Hepatocyte (in vitro differentiated cells): ENCODE measurements around the gene LAPTM5. TPM values are rescaled to one million over a fixed set of nuclear protein-coding genes. Genes with fewer than 3 reads are reported as not detected.

Source experiments
- DNase-seq: peaks from one replicate; pipeline ENCODE4 v3.0.0-alpha.2; 2016; ENCODE audit warnings: low spot score
- H2AFZ ChIP-seq: fragments of 200-600 bp; sonication (generic); 2 replicates; pipeline ENCODE4 v1.6.0; 2016; ENCODE audit warnings: antibody characterized with exemption, mild to moderate bottlenecking
- H3K27ac ChIP-seq: fragments of 200-600 bp; sonication (generic); 2 replicates; pipeline ENCODE4 v1.5.1; 2016; ENCODE audit warnings: mild to moderate bottlenecking
- H3K27me3 ChIP-seq: fragments of 200-600 bp; sonication (generic); 2 replicates; pipeline ENCODE4 v1.6.1; 2016
- H3K36me3 ChIP-seq: fragments of 200-600 bp; sonication (generic); replicated peaks from 2 replicates; pipeline ENCODE4 v1.5.1; 2016; ENCODE audit warnings: low read depth; ENCODE audit not compliant: insufficient read depth
- H3K4me1 ChIP-seq: fragments of 200-600 bp; sonication (generic); 2 replicates; pipeline ENCODE4 v1.5.1; 2016; ENCODE audit warnings: mild to moderate bottlenecking, moderate library complexity; ENCODE audit not compliant: insufficient read depth
- H3K4me2 ChIP-seq: fragments of 200-600 bp; sonication (generic); 2 replicates; pipeline ENCODE4 v1.6.0; 2016
- H3K4me3 ChIP-seq: fragments of 200-600 bp; sonication (generic); 2 replicates; pipeline ENCODE4 v1.5.1; 2016; ENCODE audit warnings: mild to moderate bottlenecking
- H3K79me2 ChIP-seq: fragments of 200-600 bp; sonication (generic); 2 replicates; pipeline ENCODE4 v1.6.0; 2017; ENCODE audit warnings: mild to moderate bottlenecking
- H3K9me2 ChIP-seq: fragments of 200-600 bp; sonication (generic); replicated peaks from 2 replicates; pipeline ENCODE4 v1.6.0; 2017; ENCODE audit warnings: mild to moderate bottlenecking; ENCODE audit not compliant: insufficient read depth
- H3K9me3 ChIP-seq: fragments of 200-600 bp; sonication (generic); 2 replicates; pipeline ENCODE4 v1.5.1; 2016; ENCODE audit warnings: low read depth, mild to moderate bottlenecking
- H4K20me1 ChIP-seq: fragments of 200-600 bp; sonication (generic); 2 replicates; pipeline ENCODE4 v1.6.0; 2016; ENCODE audit warnings: mild to moderate bottlenecking; ENCODE audit not compliant: insufficient read depth, poor library complexity, severe bottlenecking
- EZH2 ChIP-seq: fragments of 200-600 bp; sonication (generic); IDR thresholded peaks from 2 replicates; pipeline ENCODE4 v1.6.1; 2016; ENCODE audit warnings: antibody characterized with exemption, mild to moderate bottlenecking, borderline replicate concordance
- EZH2phosphoT487 ChIP-seq: fragments of 200-600 bp; sonication (generic); IDR thresholded peaks from one replicate; pipeline ENCODE4 v1.6.1; 2018; ENCODE audit warnings: antibody characterized with exemption, mild to moderate bottlenecking, low read depth, moderate library complexity; ENCODE audit not compliant: unreplicated experiment, severe bottlenecking
- WGBS: methylation state at CpG from one replicate; pipeline ENCODE4 v1.1.6; 2016; ENCODE audit warnings: low lambda C conversion rate; ENCODE audit errors: missing lambda C conversion rate; 5-methylcytosine and 5-hydroxymethylcytosine counted together
- polyA plus RNA-seq: library from polyadenylated mRNA; unstranded; fragments of >200 nt; fragmentation: Nextera tagmentation; extraction: Ambion mirVana; gene quantifications from 2 replicates; pipeline ENCODE4 v1.2.1, GENCODE V29; 2016
- total RNA-seq: library from RNA; depleted of rRNA; stranded (reverse); fragments of >200 nt; gene quantifications from 2 replicates; pipeline ENCODE4 v1.2.3, GENCODE V29; 2014
- TF ChIP-seq, protein P1 (sequence below): fragments of 200-600 bp; sonication (generic); IDR thresholded peaks from 2 replicates; pipeline ENCODE4 v1.5.1; 2016; ENCODE audit warnings: antibody characterized with exemption, mild to moderate bottlenecking; ENCODE audit not compliant: poor library complexity

LAPTM5 gene
- total and polyA plus RNA-seq, 2 experiments from 2014 or later = 2.6 to 3.2 TPM

DNA sequence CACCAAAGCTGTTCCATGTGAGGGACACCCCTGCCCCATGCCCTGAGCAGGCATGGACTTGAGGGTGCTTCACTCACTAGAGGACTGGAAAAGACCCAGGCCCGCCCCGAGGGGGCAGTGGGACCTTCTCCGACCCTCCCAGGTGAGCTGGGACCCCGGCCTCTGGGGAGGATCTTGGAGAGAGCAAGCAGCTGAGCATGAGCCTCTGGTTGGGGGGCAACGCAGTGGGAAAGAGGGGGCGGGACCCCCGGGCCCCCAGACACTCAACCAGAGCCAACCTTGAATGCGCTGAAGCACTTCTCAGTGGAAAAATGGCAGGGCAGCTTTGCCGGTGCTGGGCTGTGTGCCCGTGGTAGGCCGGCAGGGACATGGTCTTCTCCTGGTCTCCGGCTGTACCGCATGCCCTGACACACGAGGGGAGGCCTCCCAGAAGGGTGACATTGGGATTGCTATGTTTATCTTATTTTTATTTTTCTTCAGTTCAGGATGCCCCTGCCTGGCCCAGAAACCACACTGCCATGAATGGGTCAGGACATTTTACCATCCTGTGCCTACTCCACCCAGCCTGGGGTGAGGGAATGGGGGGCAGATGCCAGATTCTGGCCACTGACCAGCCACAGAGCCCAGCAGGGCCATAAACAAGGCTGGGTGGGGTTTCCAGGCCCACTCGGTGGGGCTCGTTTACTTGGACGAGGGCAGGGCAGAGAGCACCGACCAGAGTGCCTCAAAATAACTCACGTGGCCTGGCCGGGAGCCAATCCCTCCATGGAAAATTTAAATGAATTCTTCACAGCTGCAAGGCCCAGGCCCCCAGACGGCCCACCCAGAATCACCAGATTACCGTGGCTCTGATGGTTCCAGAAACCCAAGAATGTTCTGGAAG lies 17.2 kb upstream of the LAPTM5 start:
- Histone ChIP-seq H3K4me1 (no peaks in the 10 kb centered on the region), H4K20me1 (no peaks in the 10 kb centered on the region), H3K4me2 (no peak overlapping the region), H3K9me2 (no peaks in the 10 kb centered on the region), H3K27me3 (no peaks in the 10 kb centered on the region), H3K79me2 (no peaks in the 10 kb centered on the region), H2AFZ (no peak overlapping the region), H3K27ac (no peak overlapping the region), H3K36me3 (no peaks in the 10 kb centered on the region), H3K4me3 (no peak overlapping the region), H3K9me3 (no peaks in the 10 kb centered on the region)
- WGBS = 77% methylated on average over 22 of the region's 22 CpGs
- DNase-seq = no peak
- TF ChIP-seq, protein P1, sequence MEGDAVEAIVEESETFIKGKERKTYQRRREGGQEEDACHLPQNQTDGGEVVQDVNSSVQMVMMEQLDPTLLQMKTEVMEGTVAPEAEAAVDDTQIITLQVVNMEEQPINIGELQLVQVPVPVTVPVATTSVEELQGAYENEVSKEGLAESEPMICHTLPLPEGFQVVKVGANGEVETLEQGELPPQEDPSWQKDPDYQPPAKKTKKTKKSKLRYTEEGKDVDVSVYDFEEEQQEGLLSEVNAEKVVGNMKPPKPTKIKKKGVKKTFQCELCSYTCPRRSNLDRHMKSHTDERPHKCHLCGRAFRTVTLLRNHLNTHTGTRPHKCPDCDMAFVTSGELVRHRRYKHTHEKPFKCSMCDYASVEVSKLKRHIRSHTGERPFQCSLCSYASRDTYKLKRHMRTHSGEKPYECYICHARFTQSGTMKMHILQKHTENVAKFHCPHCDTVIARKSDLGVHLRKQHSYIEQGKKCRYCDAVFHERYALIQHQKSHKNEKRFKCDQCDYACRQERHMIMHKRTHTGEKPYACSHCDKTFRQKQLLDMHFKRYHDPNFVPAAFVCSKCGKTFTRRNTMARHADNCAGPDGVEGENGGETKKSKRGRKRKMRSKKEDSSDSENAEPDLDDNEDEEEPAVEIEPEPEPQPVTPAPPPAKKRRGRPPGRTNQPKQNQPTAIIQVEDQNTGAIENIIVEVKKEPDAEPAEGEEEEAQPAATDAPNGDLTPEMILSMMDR = no peak
- TF ChIP-seq EZH2phosphoT487 (no peak), EZH2 (no peak)

DNA sequence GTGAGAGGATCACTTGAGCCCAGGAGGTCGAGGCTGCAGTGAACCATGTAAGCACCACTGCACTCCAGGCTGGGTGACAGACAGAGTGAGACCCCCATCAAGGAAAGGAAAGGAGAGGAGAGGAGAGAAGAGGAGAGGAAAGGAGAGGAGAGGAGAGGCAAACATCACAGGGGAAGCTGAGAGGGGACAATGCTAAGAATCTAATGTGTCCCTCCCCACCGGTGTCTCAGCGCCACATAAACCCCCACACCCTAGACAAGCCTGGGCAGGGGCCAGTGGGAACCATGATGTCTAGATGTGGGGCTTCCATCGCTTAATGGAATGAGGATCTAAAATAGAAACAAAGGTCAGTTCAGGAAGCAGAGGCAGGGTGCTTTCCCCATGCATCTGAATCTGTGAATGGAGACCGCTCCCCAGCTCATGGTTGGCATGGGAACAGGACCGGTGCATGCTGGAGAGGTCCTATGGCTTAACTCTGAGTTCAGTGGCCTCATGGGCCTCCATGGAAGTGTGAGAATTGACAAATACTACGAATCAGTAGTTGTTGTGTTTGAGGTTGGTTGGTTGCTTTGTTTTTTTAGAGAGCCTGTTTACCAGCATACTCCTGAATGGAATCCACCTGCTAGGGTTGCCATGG lies 16.3 kb upstream of the LAPTM5 start:
- H4K20me1 ChIP-seq = no peaks in the 10 kb centered on the region
- WGBS = 80% methylated on average over 7 of the region's 7 CpGs
- no peak for DNase-seq
- no peak overlapping the region for H3K4me2 ChIP-seq
- no peaks in the 10 kb centered on the region for H3K9me2 ChIP-seq
- no peaks in the 10 kb centered on the region for H3K9me3 ChIP-seq
- no peak overlapping the region for H3K27ac ChIP-seq
- no peaks in the 10 kb centered on the region for H3K79me2 ChIP-seq
- H3K36me3 ChIP-seq = no peaks in the 10 kb centered on the region
- no peak overlapping the region for H3K4me3 ChIP-seq
- H3K4me1 ChIP-seq = no peaks in the 10 kb centered on the region
- TF ChIP-seq EZH2 = no peak
- H2AFZ ChIP-seq = no peak overlapping the region
- H3K27me3 ChIP-seq = no peaks in the 10 kb centered on the region

DNA sequence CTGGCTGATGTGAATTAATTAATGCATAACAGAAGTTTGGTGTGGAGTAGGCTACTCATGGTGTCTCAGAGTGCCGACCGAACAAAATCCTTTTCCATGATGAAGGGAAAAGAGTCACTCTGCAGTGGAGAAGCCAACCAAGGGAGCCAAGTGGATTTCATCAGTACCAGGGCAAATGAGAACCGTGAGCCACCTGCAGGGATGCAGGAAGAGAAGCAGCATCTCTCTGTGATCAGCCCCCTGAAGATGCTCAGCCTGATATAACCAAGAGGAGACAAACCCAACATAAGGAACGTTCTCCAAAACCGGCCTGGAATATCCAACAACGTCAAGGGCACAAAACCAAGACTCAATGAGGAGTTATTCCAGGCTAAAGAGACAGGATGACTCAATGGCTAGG lies 13.4 kb upstream of the LAPTM5 start:
- WGBS = 91% methylated on average over 6 of the region's 6 CpGs
- no peak for TF ChIP-seq EZH2phosphoT487

DNA sequence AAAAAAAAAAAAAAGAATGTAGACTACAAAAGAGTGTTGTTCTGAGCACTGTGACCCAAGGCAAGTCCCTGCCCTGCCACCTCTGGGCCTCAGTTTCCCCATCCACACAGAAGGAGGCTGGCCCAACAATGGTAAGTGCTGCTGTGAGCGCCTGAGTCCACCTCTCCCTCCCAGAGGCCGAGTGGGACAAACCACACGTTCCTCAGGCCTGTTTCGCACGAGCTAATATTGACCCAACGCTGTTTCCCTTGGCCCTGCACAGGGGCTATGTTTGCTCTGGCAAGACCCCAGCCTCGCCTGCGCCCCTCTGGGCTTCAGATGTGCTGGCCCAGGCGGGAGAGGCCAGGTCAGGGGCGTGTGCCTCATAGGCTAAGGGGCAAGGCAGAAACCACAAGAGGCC lies 12.6 kb upstream of the LAPTM5 start:
- Histone ChIP-seq H3K79me2 (no peaks in the 10 kb centered on the region), H3K36me3 (no peaks in the 10 kb centered on the region), H3K9me3 (no peaks in the 10 kb centered on the region), H2AFZ (no peak overlapping the region), H3K27me3 (no peaks in the 10 kb centered on the region), H3K4me1 (no peaks in the 10 kb centered on the region), H3K4me2 (no peak overlapping the region), H3K9me2 (no peaks in the 10 kb centered on the region), H3K4me3 (no peak overlapping the region), H3K27ac (no peak overlapping the region), H4K20me1 (no peaks in the 10 kb centered on the region)
- no peak for DNase-seq
- TF ChIP-seq, protein P1 = no peak
- no peak for TF ChIP-seq EZH2phosphoT487
- no peak for TF ChIP-seq EZH2
- 73% methylated on average over 10 of the region's 10 CpGs for WGBS

More for the DNA sequence above, 13.4 kb upstream of the LAPTM5 start:
- Histone ChIP-seq H3K9me3 (no peaks in the 10 kb centered on the region), H2AFZ (no peak overlapping the region), H3K4me3 (no peak overlapping the region), H3K27me3 (no peaks in the 10 kb centered on the region), H3K27ac (no peak overlapping the region), H3K79me2 (no peaks in the 10 kb centered on the region), H3K4me2 (no peak overlapping the region), H3K4me1 (no peaks in the 10 kb centered on the region), H3K36me3 (no peaks in the 10 kb centered on the region), H3K9me2 (no peaks in the 10 kb centered on the region), H4K20me1 (no peaks in the 10 kb centered on the region)
- DNase-seq = no peak
